ENCODE measurements around the gene VWF.
"Not testable (repeated sequence)": the region's sequence is repeated elsewhere in the genome, so short reads cannot be mapped to it uniquely, and the experiment has no call there.

GRCh38 chr12:6025703-6026298 lies 98.7 kb downstream of the VWF start:
- TF ChIP-seq ZNF274 (IDR thresholded peaks at IDR 0.05; ENCODE audit: low read depth, low read length); SUZ12 (IDR thresholded peaks at IDR 0.05; ENCODE audit: extremely low read depth, insufficient read depth, insufficient read length): not testable (repeated sequence)
